Erythroblast (primary cell): ENCODE results near the gene ELAVL2.

Source experiments
- GATA1 ChIP-seq: IDR thresholded peaks from 2 replicates; pipeline ENCODE4 v1.6.1; 2011; ENCODE audit warnings: low read depth, mild to moderate bottlenecking, control low read depth, low read length, moderate library complexity
- POLR2A ChIP-seq: IDR thresholded peaks from 2 replicates; pipeline ENCODE4 v1.6.1; 2011; ENCODE audit warnings: mild to moderate bottlenecking, low read length

GRCh38 chr9:23739753-23740152, 86.3 kb downstream of the ELAVL2 start:
- TF ChIP-seq POLR2A (no peak), GATA1 (no peak)
